Hematopoietic multipotent progenitor cell (in vitro differentiated cells): ENCODE measurements around the gene DISP3. TPM values are rescaled to one million over a fixed set of nuclear protein-coding genes. Genes with fewer than 3 reads are reported as not detected.
"Not testable (repeated sequence)": the region's sequence is repeated elsewhere in the genome, so short reads cannot be mapped to it uniquely, and the experiment has no call there.

Experiments used
- DNase-seq, 3 donors: peaks; one replicate each; pipeline ENCODE4 v3.0.0-alpha.2; 2011 to 2015; ENCODE audit warnings: low read depth in 2 of 3, low spot score in 2 of 3
- total RNA-seq: library from RNA; depleted of rRNA; stranded (reverse); fragments of >200 nt; gene quantifications from one replicate; pipeline ENCODE4 v1.2.3, GENCODE V29; 2012

DISP3 gene
- total RNA-seq, 1 donor = under 0.01 TPM

DNA sequence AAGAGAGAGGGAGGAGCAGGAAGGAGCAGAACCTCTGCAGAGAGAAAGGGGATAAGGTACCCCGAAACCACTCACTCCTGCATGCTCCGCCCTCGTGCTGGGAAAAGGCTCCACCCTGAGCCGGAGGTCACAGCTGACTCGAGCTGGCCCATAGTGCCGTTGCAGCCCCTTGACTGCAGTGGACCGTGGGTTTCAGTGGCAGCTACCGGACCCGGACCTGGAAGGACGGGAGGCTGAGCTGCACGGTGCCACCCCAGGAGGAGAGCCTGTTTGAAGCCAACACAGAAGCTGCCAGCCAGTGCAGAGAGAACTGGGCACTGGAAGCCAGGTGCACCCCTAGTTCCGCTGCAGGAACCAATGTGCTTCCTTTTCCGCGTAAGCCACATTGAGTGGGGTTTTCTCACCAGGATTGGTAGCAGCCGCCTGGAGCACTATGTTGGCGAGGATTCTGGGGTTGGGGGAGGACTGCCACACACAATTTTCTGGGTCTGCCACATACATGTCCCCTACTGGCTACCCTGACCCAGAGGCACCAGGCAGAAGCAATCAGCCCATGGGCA is 91.9 kb downstream of the DISP3 start:
- DNase-seq = peak in 2 of 3 donors; percentile 20 to 67

DNA sequence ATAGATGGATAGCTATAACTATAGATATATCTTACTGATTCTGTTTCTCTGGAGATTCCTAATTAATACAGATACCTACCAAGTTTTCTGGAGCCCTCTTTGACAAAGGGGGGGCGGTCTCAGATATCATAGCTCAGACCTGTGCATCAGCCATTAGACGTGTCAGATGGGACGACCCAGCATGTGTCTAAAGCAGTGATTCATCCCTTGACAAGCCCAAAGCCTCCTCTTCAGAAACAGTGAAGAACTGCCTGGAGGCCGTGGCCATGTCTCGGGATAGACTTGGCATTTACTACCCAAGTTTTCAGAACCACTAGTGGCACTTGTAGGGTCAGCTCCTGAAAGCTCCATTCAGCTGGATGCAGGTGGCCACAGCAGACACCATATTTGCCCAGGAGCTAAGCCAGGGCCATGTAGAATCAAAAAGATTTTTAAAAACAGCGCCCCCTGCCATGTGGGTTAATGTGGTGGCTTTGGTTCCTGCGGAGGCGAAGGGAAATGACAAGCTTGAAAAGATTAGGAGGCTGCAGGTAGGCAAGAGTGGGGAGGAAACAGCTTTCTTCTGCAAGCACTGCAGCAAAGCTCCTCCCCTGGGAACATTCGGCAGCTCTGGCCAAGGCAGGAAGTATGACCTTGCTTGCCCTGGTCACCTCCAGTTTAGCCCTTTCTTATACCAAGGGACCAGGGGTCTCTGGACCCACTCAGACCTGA is 93.1 kb downstream of the DISP3 start:
- DNase-seq = peak in 2 of 3 donors; percentile 26 to 57

GRCh38 chr1:11573116-11573692 is 94.2 kb downstream of the DISP3 start:
- DNase-seq = no peak

GRCh38 chr1:11575553-11575952 is 96.6 kb downstream of the DISP3 start:
- DNase-seq = no peak

GRCh38 chr1:11576109-11576875 is 97.3 kb downstream of the DISP3 start:
- DNase-seq = no peak

- DNase-seq = no peak
Measured at GRCh38 chr1:11578004-11578403, 99.0 kb downstream of the DISP3 start.

- no peak for DNase-seq
Measured at GRCh38 chr1:11579506-11579905, 100.6 kb downstream of the DISP3 start.

GRCh38 chr1:11580049-11580448 is 101.1 kb downstream of the DISP3 start:
- DNase-seq = not testable (repeated sequence)

DNA sequence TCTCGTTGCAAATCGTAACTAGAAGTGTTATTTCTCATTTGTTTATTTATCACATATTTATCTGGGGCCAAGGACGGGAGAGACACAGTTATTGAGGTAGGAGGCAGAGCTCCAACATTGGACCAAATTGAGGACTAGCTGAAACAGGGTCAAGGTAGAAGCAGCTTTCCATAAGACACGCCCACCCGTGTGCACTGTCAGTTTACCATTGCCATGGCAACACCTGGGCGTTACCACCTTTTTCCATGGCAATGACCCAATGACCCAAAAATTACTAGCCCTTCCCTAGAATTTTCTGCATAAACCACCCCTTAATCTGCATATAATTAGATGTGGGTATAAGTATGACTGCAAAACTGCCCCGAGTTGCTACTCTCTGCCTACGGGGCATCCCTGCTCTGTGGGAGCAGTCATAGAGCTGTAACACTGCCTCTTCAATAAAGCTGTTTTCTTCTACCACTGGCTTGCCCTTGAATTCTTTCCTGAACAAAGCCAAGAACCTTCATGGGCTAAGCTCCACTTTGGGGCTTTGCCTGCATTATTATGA is 102.6 kb downstream of the DISP3 start:
- no peak for DNase-seq

- DNase-seq = no peak
Measured at GRCh38 chr1:11585389-11585788, 106.4 kb downstream of the DISP3 start.

Other genes with a start within 250 kb of the DISP3 start
- 40.7 TPM for gene MTOR, start 216.6 kb upstream of the DISP3 start, total RNA-seq
- gene UBIAD1, start 206.0 kb upstream of the DISP3 start, total RNA-seq = 21.3 TPM
- gene FBXO2, start 175.3 kb downstream of the DISP3 start, total RNA-seq = 0.27 TPM
- 10.5 TPM for gene FBXO44, start 175.7 kb downstream of the DISP3 start, total RNA-seq
- 12.4 TPM for gene FBXO6, start 185.0 kb downstream of the DISP3 start, total RNA-seq
- gene MAD2L2, start 202.0 kb downstream of the DISP3 start, total RNA-seq = 53.1 TPM
- gene DRAXIN, start 212.6 kb downstream of the DISP3 start, total RNA-seq = 0.27 TPM